Endodermal cell (in vitro differentiated cells): ENCODE data around the gene NENF. TPM values are rescaled to one million over a fixed set of nuclear protein-coding genes. Genes with fewer than 3 reads are reported as not detected.

ENCODE experiments used
- DNase-seq: peaks from one replicate; pipeline ENCODE4 v3.0.0-alpha.2; 2017
- H3K27ac ChIP-seq: 2 replicates; pipeline ENCODE4 v1.5.1; 2013; ENCODE audit warnings: mild to moderate bottlenecking, low read depth, low read length, moderate library complexity
- H3K27me3 ChIP-seq: 2 replicates; pipeline ENCODE4 v1.6.1; 2013; ENCODE audit warnings: mild to moderate bottlenecking, low read length, moderate library complexity; ENCODE audit not compliant: insufficient read depth, control insufficient read depth, poor library complexity, severe bottlenecking
- H3K36me3 ChIP-seq: 2 replicates; pipeline ENCODE4 v1.7.0; 2013; ENCODE audit warnings: mild to moderate bottlenecking, low read length, moderate library complexity; ENCODE audit not compliant: control insufficient read depth, insufficient read depth
- H3K4me1 ChIP-seq: one replicate; pipeline ENCODE4 v1.7.0; 2013; ENCODE audit warnings: low read length; ENCODE audit not compliant: control insufficient read depth, insufficient read depth
- H3K4me3 ChIP-seq: 2 replicates; pipeline ENCODE4 v1.5.1; 2013; ENCODE audit warnings: mild to moderate bottlenecking, low read length, moderate library complexity
- H3K9ac ChIP-seq: 2 replicates; pipeline ENCODE4 v1.6.1; 2013; ENCODE audit warnings: mild to moderate bottlenecking, low read length, moderate library complexity; ENCODE audit not compliant: poor library complexity, severe bottlenecking; ENCODE audit errors: extremely low read depth
- H3K9me3 ChIP-seq: 2 replicates; pipeline ENCODE4 v1.6.1; 2013; ENCODE audit warnings: mild to moderate bottlenecking, low read length, moderate library complexity; ENCODE audit not compliant: control insufficient read depth
- H3K27ac Mint-ChIP-seq: 2 replicates; pipeline ENCODE4 v1.8.0; 2020; ENCODE audit warnings: mixed read lengths
- H3K27me3 Mint-ChIP-seq: 2 replicates; pipeline ENCODE4 v1.8.0; 2021; ENCODE audit warnings: mild to moderate bottlenecking, mixed read lengths; ENCODE audit not compliant: insufficient read depth
- H3K36me3 Mint-ChIP-seq: 2 replicates; pipeline ENCODE4 v1.8.0; 2020; ENCODE audit warnings: low read depth, mixed read lengths
- H3K4me1 Mint-ChIP-seq: 2 replicates; pipeline ENCODE4 v1.8.0; 2020; ENCODE audit warnings: mixed read lengths
- H3K4me3 Mint-ChIP-seq: 2 replicates; pipeline ENCODE4 v1.8.0; 2020; ENCODE audit warnings: mild to moderate bottlenecking, moderate library complexity, mixed read lengths
- H3K9me3 Mint-ChIP-seq: 2 replicates; pipeline ENCODE4 v1.8.0; 2020; ENCODE audit warnings: mild to moderate bottlenecking, mixed read lengths
- CTCF ChIP-seq: fragments of 200-600 bp; sonication (generic); conservative IDR thresholded peaks from 2 replicates; pipeline ENCODE4 v1.5.0; 2021; ENCODE audit warnings: antibody characterized with exemption, mild to moderate bottlenecking
- WGBS, 2 experiments: methylation state at CpG; one replicate each; pipeline versions ENCODE4 v1.1.5 to v1.1.7; 2013; ENCODE audit warnings: missing lambda C conversion rate in 2 of 2, mixed read lengths in 1 of 2; ENCODE audit not compliant: insufficient coverage in 1 of 2, insufficient read length in 1 of 2; 5-methylcytosine and 5-hydroxymethylcytosine counted together
- total RNA-seq, 2 donors: library from RNA; stranded (reverse); fragmentation: NEBNext Ultra II Directional in 1 of 2; extraction: Animal tissue kit (Norgen Biotek cat#: 25700) in 1 of 2; gene quantifications; 2 replicates in 1 of 2; 3 replicates in 1 of 2; pipeline ENCODE4 v1.2.1, GENCODE V29; 2021

The NENF gene
- total RNA-seq, 2 donors from 2014 or later = 27.0 to 35.3 TPM

- no peaks in the 10 kb centered on the region for H3K36me3 ChIP-seq
- WGBS, 2 experiments = 75 to 87% methylated on average over 2 to 4 of the region's 4 CpGs
- H3K27ac ChIP-seq = peak overlapping the region; percentile 65
- H3K4me1 ChIP-seq = peaks cover 22% of the 10 kb centered on the region
- H3K9me3 ChIP-seq = no peaks in the 10 kb centered on the region
- H3K4me3 ChIP-seq = no peak overlapping the region
- Mint-ChIP-seq H3K27ac (no peak overlapping the region), H3K4me3 (no peak overlapping the region), H3K27me3 (no peaks in the 10 kb centered on the region), H3K9me3 (no peaks in the 10 kb centered on the region), H3K4me1 (peaks cover 60% of the 10 kb centered on the region), H3K36me3 (no peaks in the 10 kb centered on the region)
- DNase-seq = peak; percentile 48
- no peaks in the 10 kb centered on the region for H3K27me3 ChIP-seq
- TF ChIP-seq CTCF = no peak
- no peak overlapping the region for H3K9ac ChIP-seq
Observed at GRCh38 chr1:212488436-212489283, 55.9 kb downstream of the NENF start.

- H3K9me3 ChIP-seq = no peaks in the 10 kb centered on the region
- Mint-ChIP-seq H3K4me3 (no peak overlapping the region), H3K27ac (peak overlapping the region; percentile 60), H3K36me3 (no peaks in the 10 kb centered on the region), H3K4me1 (peaks cover 60% of the 10 kb centered on the region), H3K9me3 (no peaks in the 10 kb centered on the region), H3K27me3 (no peaks in the 10 kb centered on the region)
- peak overlapping the region; percentile 65 for H3K27ac ChIP-seq
- DNase-seq = no peak
- no peaks in the 10 kb centered on the region for H3K36me3 ChIP-seq
- no peak overlapping the region for H3K9ac ChIP-seq
- peaks cover 22% of the 10 kb centered on the region for H3K4me1 ChIP-seq
- no peak for TF ChIP-seq CTCF
- 84 to 99% methylated on average over 2 to 4 of the region's 4 CpGs for WGBS, 2 experiments
- no peaks in the 10 kb centered on the region for H3K27me3 ChIP-seq
- H3K4me3 ChIP-seq = no peak overlapping the region
Observed at GRCh38 chr1:212489284-212489859, 56.7 kb downstream of the NENF start.

- Mint-ChIP-seq H3K4me1 (peaks cover 59% of the 10 kb centered on the region), H3K4me3 (no peak overlapping the region), H3K27ac (peak overlapping the region; percentile 79), H3K9me3 (no peaks in the 10 kb centered on the region), H3K27me3 (no peaks in the 10 kb centered on the region), H3K36me3 (no peaks in the 10 kb centered on the region)
- Histone ChIP-seq H3K9me3 (no peaks in the 10 kb centered on the region), H3K9ac (no peak overlapping the region), H3K36me3 (no peaks in the 10 kb centered on the region), H3K27ac (no peak overlapping the region), H3K4me1 (peaks cover 22% of the 10 kb centered on the region), H3K4me3 (no peak overlapping the region), H3K27me3 (no peaks in the 10 kb centered on the region)
- WGBS, 2 experiments = 10 to 52% methylated on average over 1 to 2 of the region's 2 CpGs
- no peak for TF ChIP-seq CTCF
- peak; percentile 27 for DNase-seq
Observed at GRCh38 chr1:212490276-212490675, 57.6 kb downstream of the NENF start.
